Heart left ventricle (tissue), 13 donors: ENCODE measurements around the gene TTC31.

ENCODE experiments used
- POLR2A ChIP-seq, 2 donors: fragments of 450-650 bp; IDR thresholded peaks; one replicate each; pipeline ENCODE4 v1.6.1; 2017; ENCODE audit warnings: antibody characterized with exemption in 2 of 2, mild to moderate bottlenecking in 2 of 2, moderate library complexity in 2 of 2
- TF ChIP-seq, protein P1 (sequence below), 12 donors: fragments of 200-600 bp; sonication (generic) in 4 of 12; IDR thresholded peaks; one replicate each; pipeline versions ENCODE4 v1.5.0 to v1.8.0; 2018 to 2022; ENCODE audit warnings: antibody characterized with exemption in 12 of 12, mild to moderate bottlenecking in 5 of 12
- donor health status: ischemic (EF 13 %, LVEDD 7.1; RV severe dilation, severe dysfunction).
- donor health status: DM: no; HTN: yes; CAD: no.
- donor health status: DM: no; HTN: no; CAD: no.
- donor health status: ischemic (EF 25% LVEDD 6.9; RV normal size, moderate dysfunction).
- donor health status: ischemic (EF 25% LVEDD 5.7; RV mildly dilated, moderate dysfunction).
- donor health status: ischemic (EF 35%, LVEDD 5.7; RV mildly dilated, moderate dysfunction).
- donor health status: nonischemic (EF 11% LVEDD 7.7; RV severe dilation, severe dysfunction).
- donor health status: DM: yes; HTN: yes; CAD: no.
- donor health status: PGD.
- donor health status: ischemic (EF 29% LVEDD 5.4; RV normal size, mild dysfunction).
- donor health status: nonischemic (EF 23%, LVEDD 6.1; RV moderate dilation, normal function).

DNA sequence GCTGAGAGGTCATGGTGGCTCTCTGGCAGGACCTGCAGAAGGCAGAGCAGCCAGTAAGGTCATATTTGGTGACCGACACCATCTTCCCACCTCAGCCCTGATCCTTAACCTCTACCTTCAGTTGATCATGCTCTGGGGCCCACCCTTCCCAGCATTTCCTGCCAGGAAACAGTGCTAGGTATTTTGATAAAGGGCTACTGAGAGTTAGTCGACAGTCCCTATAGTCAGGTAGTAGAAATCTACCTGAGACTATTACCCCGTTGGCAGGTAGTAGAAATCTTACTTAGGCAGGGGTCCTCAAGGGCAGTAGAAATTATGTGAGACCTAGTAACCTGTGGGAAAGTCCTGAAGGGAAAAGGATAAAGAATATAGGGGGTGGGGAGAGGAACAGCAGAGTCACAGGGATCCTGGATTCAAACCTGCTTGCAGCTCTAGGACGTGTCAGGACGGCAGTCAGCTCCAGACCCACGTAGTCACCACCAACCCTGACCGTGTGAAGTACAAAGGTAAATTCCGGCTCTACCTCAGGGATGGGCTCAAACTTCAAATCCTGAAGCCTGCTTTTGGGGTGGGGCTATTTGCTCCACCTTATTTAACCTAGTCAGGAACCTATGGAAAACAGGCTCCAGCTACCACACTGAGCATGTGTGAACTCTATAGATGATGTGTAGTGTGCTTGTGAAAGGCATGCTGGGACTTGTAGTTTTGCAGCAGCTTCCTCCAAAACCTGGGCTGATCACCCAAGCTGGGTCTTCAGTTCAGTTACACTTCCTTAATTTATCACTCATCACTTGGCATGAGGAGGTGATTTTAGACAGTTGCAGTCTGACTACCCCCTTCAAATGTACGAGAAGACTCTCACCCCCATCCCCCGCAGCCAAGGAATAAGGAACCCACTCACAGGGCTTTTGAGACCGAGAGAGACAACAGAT, 43.1 kb downstream of the TTC31 start, which contains the start of gene DQX1:
- TF ChIP-seq POLR2A (IDR thresholded peaks at IDR 0.05), result no peak
- TF ChIP-seq, protein P1, sequence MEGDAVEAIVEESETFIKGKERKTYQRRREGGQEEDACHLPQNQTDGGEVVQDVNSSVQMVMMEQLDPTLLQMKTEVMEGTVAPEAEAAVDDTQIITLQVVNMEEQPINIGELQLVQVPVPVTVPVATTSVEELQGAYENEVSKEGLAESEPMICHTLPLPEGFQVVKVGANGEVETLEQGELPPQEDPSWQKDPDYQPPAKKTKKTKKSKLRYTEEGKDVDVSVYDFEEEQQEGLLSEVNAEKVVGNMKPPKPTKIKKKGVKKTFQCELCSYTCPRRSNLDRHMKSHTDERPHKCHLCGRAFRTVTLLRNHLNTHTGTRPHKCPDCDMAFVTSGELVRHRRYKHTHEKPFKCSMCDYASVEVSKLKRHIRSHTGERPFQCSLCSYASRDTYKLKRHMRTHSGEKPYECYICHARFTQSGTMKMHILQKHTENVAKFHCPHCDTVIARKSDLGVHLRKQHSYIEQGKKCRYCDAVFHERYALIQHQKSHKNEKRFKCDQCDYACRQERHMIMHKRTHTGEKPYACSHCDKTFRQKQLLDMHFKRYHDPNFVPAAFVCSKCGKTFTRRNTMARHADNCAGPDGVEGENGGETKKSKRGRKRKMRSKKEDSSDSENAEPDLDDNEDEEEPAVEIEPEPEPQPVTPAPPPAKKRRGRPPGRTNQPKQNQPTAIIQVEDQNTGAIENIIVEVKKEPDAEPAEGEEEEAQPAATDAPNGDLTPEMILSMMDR (IDR thresholded peaks at IDR 0.05), result no peak
